Neutrophil (primary cell): ENCODE measurements around the gene ST8SIA6.

ENCODE experiments used
- H3K27ac ChIP-seq: fragments of 200-600 bp; sonication (generic); 2 replicates; pipeline ENCODE4 v1.5.1; 2016; ENCODE audit warnings: mild to moderate bottlenecking, moderate library complexity
- H3K27me3 ChIP-seq: fragments of 200-600 bp; sonication (generic); 2 replicates; pipeline ENCODE4 v1.6.0; 2016; ENCODE audit warnings: mild to moderate bottlenecking
- H3K36me3 ChIP-seq: fragments of 200-600 bp; sonication (generic); 2 replicates; pipeline ENCODE4 v1.5.1; 2017
- H3K4me1 ChIP-seq, 2 experiments: fragments of 200-600 bp in 1 of 2; sonication (generic) in 1 of 2; 1 replicate in 1 of 2; 2 replicates in 1 of 2; pipeline versions ENCODE4 v1.5.1 to v1.6.1; 2013 to 2016; ENCODE audit warnings: low read depth in 1 of 2, low read length in 1 of 2, mild to moderate bottlenecking in 1 of 2, moderate library complexity in 1 of 2; ENCODE audit not compliant: control insufficient read depth in 1 of 2, insufficient read depth in 1 of 2
- H3K4me3 ChIP-seq, 2 experiments: fragments of 200-600 bp in 1 of 2; sonication (generic) in 1 of 2; 1 replicate in 1 of 2; 2 replicates in 1 of 2; pipeline ENCODE4 v1.5.1; 2013 to 2016; ENCODE audit warnings: low read depth in 1 of 2, low read length in 1 of 2, mild to moderate bottlenecking in 1 of 2, moderate library complexity in 1 of 2
- H3K9me3 ChIP-seq: fragments of 200-600 bp; sonication (generic); 2 replicates; pipeline ENCODE4 v1.5.1; 2016
- CTCF ChIP-seq: fragments of 200-600 bp; sonication (generic); IDR thresholded peaks from 2 replicates; pipeline ENCODE4 v1.5.1; 2016; ENCODE audit warnings: antibody characterized with exemption

ST8SIA6 gene

GRCh38 chr10:17292375-17292774 lies 162.0 kb downstream of the ST8SIA6 start:
- Histone ChIP-seq H3K9me3 (no peaks in the 10 kb centered on the region), H3K4me1 (no peaks in the 10 kb centered on the region), H3K27me3 (peaks cover 14% of the 10 kb centered on the region), H3K27ac (no peak overlapping the region), H3K36me3 (no peaks in the 10 kb centered on the region), H3K4me3 (no peak overlapping the region)
- TF ChIP-seq CTCF = no peak

GRCh38 chr10:17290226-17290625 lies 164.2 kb downstream of the ST8SIA6 start:
- Histone ChIP-seq H3K9me3 (no peaks in the 10 kb centered on the region), H3K36me3 (no peaks in the 10 kb centered on the region), H3K4me3 (no peak overlapping the region), H3K27me3 (peaks cover 14% of the 10 kb centered on the region), H3K4me1 (no peaks in the 10 kb centered on the region), H3K27ac (no peak overlapping the region)
- TF ChIP-seq CTCF = no peak

- Histone ChIP-seq H3K27me3 (peaks cover 14% of the 10 kb centered on the region), H3K27ac (no peak overlapping the region), H3K9me3 (no peaks in the 10 kb centered on the region), H3K36me3 (no peaks in the 10 kb centered on the region), H3K4me1 (no peaks in the 10 kb centered on the region), H3K4me3 (no peak overlapping the region)
- TF ChIP-seq CTCF = no peak
Observed at GRCh38 chr10:17289763-17290162, 164.6 kb downstream of the ST8SIA6 start.

DNA sequence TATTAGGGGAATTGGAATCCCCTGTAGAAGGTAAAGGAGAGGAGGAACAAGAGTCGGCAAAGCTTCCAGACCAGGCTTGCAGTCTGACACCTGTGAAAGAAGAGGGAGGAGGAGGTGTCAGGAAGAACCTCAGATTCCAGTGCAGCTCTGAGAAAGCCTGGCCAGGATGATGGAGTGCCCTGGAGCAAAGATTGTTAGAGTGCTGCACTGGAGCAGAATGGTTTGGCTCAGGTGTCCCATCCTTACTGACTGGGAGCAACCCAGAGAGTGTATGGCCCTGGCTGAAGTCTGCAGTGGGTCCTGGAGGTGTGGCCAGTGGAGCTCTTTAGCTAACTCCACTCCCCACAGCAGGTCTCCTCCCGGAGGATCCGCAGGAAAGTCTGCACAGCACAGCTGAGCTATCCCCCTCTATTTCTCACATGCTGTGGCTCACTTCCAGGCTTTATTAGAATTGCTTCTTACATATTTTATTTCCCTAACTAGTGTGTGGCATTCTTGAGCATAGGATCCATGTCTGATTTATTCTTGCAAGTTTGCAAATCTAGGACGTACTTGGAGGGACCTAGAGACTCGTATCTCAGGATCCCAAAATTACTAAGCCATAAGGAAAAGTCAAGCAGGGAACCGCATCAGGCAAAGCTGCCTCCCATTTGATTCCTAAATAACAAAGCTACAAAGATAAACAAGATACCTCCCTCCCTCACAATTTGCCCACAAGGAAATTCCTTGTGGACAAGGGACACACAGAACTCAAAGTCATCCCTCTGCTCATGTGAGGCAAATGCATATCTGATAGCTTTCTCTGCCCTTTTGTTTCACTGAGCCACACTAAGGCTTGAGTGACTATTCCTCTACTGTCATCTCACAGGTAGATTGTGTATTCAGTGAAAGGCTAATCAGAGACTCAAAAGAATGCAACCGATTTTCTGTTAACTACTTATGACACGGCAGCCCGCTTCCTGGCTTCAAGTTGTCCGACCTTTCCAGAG lies 167.5 kb downstream of the ST8SIA6 start:
- peaks cover 14% of the 10 kb centered on the region for H3K27me3 ChIP-seq
- H3K4me1 ChIP-seq = no peaks in the 10 kb centered on the region
- no peaks in the 10 kb centered on the region for H3K36me3 ChIP-seq
- H3K4me3 ChIP-seq = no peak overlapping the region
- no peak overlapping the region for H3K27ac ChIP-seq
- H3K9me3 ChIP-seq = no peaks in the 10 kb centered on the region
- no peak for TF ChIP-seq CTCF

DNA sequence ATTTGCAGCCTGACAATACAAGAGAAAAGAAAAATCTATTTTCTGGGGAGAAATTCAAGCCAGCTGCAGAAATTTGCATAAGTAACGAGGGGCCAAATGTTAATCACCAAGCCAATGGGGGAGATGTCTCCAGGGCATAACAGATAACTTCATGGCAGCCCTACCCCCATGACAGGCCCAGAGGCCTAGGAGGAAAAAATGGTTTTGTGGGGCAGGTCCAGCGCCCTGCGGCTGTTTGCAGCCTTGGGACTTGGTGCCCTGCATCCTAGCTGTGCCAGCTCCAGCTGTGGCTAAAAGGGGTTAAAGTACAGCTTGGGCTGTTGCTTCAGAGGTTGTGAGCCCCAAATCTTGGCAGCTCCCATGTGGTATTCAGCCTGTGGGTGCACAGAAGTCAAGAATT lies 172.1 kb downstream of the ST8SIA6 start:
- no peak for TF ChIP-seq CTCF
- Histone ChIP-seq H3K9me3 (no peaks in the 10 kb centered on the region), H3K36me3 (no peaks in the 10 kb centered on the region)

More for the DNA sequence above, 172.1 kb downstream of the ST8SIA6 start:
- Histone ChIP-seq H3K4me3 (no peak overlapping the region), H3K4me1 (no peaks in the 10 kb centered on the region), H3K27me3 (no peaks in the 10 kb centered on the region), H3K27ac (no peak overlapping the region)
